ENCODE results near the gene RITA1. TPM values are rescaled to one million over a fixed set of nuclear protein-coding genes. Genes with fewer than 3 reads are reported as not detected.

Gene RITA1
- total and polyA plus RNA-seq, 10 of the 15 experiments (the other 5 are each of a cell fraction or from before 2014, with no cell fraction given), result 2.3 to 39.9 (median 24.8) TPM

DNA sequence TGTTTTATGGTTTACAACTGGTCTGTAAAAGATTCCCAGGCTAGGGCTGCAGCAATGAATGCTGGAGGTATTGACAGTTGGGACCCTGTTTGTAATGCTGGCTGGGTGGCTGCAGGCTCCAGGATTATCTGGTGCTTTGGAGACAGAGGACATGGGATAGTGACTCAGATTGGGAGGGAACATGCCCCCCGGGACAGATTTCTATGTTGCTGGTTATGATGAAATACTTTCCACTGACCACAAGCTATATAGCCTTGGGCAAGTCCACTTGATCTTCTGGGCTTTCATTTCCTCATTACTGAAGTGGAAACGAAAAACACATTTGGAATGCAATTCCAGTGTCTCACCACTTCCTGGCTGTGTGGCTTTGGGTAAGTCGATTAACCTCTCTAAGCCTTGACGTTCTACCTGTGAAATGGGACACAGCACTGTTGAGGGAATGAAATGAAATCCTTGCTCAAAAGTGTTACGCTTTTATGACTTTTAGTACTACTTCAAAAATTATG lies 29.4 kb downstream of the RITA1 start (continued):
- TF ChIP-seq, protein P1, sequence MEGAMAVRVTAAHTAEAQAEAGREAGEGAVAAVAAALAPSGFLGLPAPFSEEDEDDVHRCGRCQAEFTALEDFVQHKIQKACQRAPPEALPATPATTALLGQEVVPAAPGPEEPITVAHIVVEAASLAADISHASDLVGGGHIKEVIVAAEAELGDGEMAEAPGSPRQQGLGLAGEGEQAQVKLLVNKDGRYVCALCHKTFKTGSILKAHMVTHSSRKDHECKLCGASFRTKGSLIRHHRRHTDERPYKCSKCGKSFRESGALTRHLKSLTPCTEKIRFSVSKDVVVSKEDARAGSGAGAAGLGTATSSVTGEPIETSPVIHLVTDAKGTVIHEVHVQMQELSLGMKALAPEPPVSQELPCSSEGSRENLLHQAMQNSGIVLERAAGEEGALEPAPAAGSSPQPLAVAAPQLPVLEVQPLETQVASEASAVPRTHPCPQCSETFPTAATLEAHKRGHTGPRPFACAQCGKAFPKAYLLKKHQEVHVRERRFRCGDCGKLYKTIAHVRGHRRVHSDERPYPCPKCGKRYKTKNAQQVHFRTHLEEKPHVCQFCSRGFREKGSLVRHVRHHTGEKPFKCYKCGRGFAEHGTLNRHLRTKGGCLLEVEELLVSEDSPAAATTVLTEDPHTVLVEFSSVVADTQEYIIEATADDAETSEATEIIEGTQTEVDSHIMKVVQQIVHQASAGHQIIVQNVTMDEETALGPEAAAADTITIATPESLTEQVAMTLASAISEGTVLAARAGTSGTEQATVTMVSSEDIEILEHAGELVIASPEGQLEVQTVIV (IDR thresholded peaks at IDR 0.05; ENCODE audit: borderline replicate concordance, partially characterized antibody), result no peak
- no peak for TF ChIP-seq LARP7 (IDR thresholded peaks at IDR 0.05)
- TF ChIP-seq, protein P2, sequence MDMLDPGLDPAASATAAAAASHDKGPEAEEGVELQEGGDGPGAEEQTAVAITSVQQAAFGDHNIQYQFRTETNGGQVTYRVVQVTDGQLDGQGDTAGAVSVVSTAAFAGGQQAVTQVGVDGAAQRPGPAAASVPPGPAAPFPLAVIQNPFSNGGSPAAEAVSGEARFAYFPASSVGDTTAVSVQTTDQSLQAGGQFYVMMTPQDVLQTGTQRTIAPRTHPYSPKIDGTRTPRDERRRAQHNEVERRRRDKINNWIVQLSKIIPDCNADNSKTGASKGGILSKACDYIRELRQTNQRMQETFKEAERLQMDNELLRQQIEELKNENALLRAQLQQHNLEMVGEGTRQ (IDR thresholded peaks at IDR 0.05; ENCODE audit: borderline replicate concordance, low read depth, low read length), result no peak
- TF ChIP-seq SMARCA5 (IDR thresholded peaks at IDR 0.05), result peak; percentile 98
- TF ChIP-seq MEF2B (IDR thresholded peaks at IDR 0.05; ENCODE audit: partially characterized antibody, poor library complexity, severe bottlenecking), result peak; percentile 89
- TF ChIP-seq ZSCAN29 (IDR thresholded peaks at IDR 0.05), result no peak
- TF ChIP-seq, protein P3, sequence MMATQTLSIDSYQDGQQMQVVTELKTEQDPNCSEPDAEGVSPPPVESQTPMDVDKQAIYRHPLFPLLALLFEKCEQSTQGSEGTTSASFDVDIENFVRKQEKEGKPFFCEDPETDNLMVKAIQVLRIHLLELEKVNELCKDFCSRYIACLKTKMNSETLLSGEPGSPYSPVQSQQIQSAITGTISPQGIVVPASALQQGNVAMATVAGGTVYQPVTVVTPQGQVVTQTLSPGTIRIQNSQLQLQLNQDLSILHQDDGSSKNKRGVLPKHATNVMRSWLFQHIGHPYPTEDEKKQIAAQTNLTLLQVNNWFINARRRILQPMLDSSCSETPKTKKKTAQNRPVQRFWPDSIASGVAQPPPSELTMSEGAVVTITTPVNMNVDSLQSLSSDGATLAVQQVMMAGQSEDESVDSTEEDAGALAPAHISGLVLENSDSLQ (IDR thresholded peaks at IDR 0.05), result no peak
- TF ChIP-seq ZBED1 (IDR thresholded peaks at IDR 0.05; ENCODE audit: borderline replicate concordance), result peak; percentile 57; the same call in 1 of the 2 replicates
- no peak for TF ChIP-seq TAF1 (IDR thresholded peaks at IDR 0.05; ENCODE audit: borderline replicate concordance, low read depth, low read length)
- no peak for TF ChIP-seq SMAD5 (IDR thresholded peaks at IDR 0.05; ENCODE audit: low read depth)
- TF ChIP-seq JUNB (IDR thresholded peaks at IDR 0.05), result peak; percentile 79
- peak; percentile 31; the same call in 1 of the 2 replicates for TF ChIP-seq BACH1 (IDR thresholded peaks at IDR 0.05; ENCODE audit: borderline replicate concordance)
- TF ChIP-seq, protein P4, sequence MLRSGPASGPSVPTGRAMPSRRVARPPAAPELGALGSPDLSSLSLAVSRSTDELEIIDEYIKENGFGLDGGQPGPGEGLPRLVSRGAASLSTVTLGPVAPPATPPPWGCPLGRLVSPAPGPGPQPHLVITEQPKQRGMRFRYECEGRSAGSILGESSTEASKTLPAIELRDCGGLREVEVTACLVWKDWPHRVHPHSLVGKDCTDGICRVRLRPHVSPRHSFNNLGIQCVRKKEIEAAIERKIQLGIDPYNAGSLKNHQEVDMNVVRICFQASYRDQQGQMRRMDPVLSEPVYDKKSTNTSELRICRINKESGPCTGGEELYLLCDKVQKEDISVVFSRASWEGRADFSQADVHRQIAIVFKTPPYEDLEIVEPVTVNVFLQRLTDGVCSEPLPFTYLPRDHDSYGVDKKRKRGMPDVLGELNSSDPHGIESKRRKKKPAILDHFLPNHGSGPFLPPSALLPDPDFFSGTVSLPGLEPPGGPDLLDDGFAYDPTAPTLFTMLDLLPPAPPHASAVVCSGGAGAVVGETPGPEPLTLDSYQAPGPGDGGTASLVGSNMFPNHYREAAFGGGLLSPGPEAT (IDR thresholded peaks at IDR 0.05; ENCODE audit: low read depth), result peak; percentile 92
- TF ChIP-seq BRCA1 (IDR thresholded peaks at IDR 0.05; ENCODE audit: low read depth, low read length), result no peak
- TF ChIP-seq PML (IDR thresholded peaks at IDR 0.05; ENCODE audit: low read length), result no peak
- no peak for TF ChIP-seq SMAD1 (IDR thresholded peaks at IDR 0.05; ENCODE audit: low read depth, partially characterized antibody)
- TF ChIP-seq FOXK2 (IDR thresholded peaks at IDR 0.05), result no peak
- TF ChIP-seq, protein P5, sequence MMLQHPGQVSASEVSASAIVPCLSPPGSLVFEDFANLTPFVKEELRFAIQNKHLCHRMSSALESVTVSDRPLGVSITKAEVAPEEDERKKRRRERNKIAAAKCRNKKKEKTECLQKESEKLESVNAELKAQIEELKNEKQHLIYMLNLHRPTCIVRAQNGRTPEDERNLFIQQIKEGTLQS (IDR thresholded peaks at IDR 0.05; ENCODE audit: borderline replicate concordance, extremely low read depth, low read depth, low read length), result no peak
- TF ChIP-seq, protein P6, sequence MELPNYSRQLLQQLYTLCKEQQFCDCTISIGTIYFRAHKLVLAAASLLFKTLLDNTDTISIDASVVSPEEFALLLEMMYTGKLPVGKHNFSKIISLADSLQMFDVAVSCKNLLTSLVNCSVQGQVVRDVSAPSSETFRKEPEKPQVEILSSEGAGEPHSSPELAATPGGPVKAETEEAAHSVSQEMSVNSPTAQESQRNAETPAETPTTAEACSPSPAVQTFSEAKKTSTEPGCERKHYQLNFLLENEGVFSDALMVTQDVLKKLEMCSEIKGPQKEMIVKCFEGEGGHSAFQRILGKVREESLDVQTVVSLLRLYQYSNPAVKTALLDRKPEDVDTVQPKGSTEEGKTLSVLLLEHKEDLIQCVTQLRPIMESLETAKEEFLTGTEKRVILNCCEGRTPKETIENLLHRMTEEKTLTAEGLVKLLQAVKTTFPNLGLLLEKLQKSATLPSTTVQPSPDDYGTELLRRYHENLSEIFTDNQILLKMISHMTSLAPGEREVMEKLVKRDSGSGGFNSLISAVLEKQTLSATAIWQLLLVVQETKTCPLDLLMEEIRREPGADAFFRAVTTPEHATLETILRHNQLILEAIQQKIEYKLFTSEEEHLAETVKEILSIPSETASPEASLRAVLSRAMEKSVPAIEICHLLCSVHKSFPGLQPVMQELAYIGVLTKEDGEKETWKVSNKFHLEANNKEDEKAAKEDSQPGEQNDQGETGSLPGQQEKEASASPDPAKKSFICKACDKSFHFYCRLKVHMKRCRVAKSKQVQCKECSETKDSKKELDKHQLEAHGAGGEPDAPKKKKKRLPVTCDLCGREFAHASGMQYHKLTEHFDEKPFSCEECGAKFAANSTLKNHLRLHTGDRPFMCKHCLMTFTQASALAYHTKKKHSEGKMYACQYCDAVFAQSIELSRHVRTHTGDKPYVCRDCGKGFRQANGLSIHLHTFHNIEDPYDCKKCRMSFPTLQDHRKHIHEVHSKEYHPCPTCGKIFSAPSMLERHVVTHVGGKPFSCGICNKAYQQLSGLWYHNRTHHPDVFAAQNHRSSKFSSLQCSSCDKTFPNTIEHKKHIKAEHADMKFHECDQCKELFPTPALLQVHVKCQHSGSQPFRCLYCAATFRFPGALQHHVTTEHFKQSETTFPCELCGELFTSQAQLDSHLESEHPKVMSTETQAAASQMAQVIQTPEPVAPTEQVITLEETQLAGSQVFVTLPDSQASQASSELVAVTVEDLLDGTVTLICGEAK (IDR thresholded peaks at IDR 0.05; ENCODE audit: borderline replicate concordance), result no peak
- TF ChIP-seq EGR1 (IDR thresholded peaks at IDR 0.05; ENCODE audit: borderline replicate concordance in 1 of 2, low read depth in 2 of 2, low read length in 2 of 2), result peak in 1 of 2 experiments; percentile 44; a peak in 1 of 3 replicates
